H1 (cell line): Measurements from ENCODE around the gene LTBP1. TPM values are rescaled to one million over a fixed set of nuclear protein-coding genes. Genes with fewer than 3 reads are reported as not detected.

Experiments
- CTCF ChIA-PET: fragments of 300-600 bp; sonication (Branson Sonifier 250); formaldehyde crosslinking; loops from one replicate; lab custom pipeline; 2021; ENCODE audit not compliant: partially characterized antibody; lab: Charles Lee
- POLR2A ChIA-PET: fragments of 300-600 bp; sonication (Branson Sonifier 250); formaldehyde crosslinking; loops from one replicate; lab custom pipeline; 2021; ENCODE audit warnings: inconsistent platforms; ENCODE audit not compliant: partially characterized antibody; lab: Charles Lee
- DNase-seq, 2 experiments: peaks; one replicate each; pipeline versions ENCODE4 v3.0.0 to v3.0.0-alpha.2; 2010 to 2022; ENCODE audit warnings: low spot score in 2 of 2, low read depth in 1 of 2, mixed read lengths in 1 of 2
- FAIRE-seq: peaks from 2 replicates; lab custom pipeline; 2011; peaks lifted over from hg19 to GRCh38; lab: Jason Lieb, UNC
- H2AFZ ChIP-seq: 2 replicates; pipeline ENCODE4 v1.8.1; 2012; ENCODE audit warnings: low read length, inconsistent platforms
- H2AK5ac ChIP-seq: 2 replicates; pipeline ENCODE4 v1.6.1; 2013; ENCODE audit warnings: low read depth, low read length
- H2BK120ac ChIP-seq: replicated peaks from 2 replicates; pipeline ENCODE3; 2013; ENCODE audit warnings: low read depth, low read length, inconsistent platforms
- H2BK12ac ChIP-seq: 2 replicates; pipeline ENCODE4 v1.6.1; 2013; ENCODE audit warnings: low read depth, low read length
- H2BK15ac ChIP-seq: 2 replicates; pipeline ENCODE4 v1.6.1; 2013; ENCODE audit warnings: low read length
- H2BK20ac ChIP-seq: 2 replicates; pipeline ENCODE4 v1.6.1; 2013; ENCODE audit warnings: low read length
- H2BK5ac ChIP-seq: 2 replicates; pipeline ENCODE4 v1.6.1; 2013; ENCODE audit warnings: low read depth, low read length
- H3K14ac ChIP-seq: 2 replicates; pipeline ENCODE4 v1.6.1; 2013; ENCODE audit warnings: inconsistent platforms; ENCODE audit not compliant: insufficient read length
- H3K18ac ChIP-seq: 2 replicates; pipeline ENCODE4 v1.6.1; 2013; ENCODE audit warnings: low read length; ENCODE audit errors: extremely low read depth
- H3K23ac ChIP-seq: 2 replicates; pipeline ENCODE4 v1.6.1; 2013; ENCODE audit warnings: inconsistent platforms; ENCODE audit not compliant: insufficient read length
- H3K23me2 ChIP-seq: 2 replicates; pipeline ENCODE4 v1.6.1; 2013; ENCODE audit warnings: low read depth, low read length
- H3K27ac ChIP-seq: 2 replicates; pipeline ENCODE4 v1.6.1; 2011; ENCODE audit warnings: low read depth, low read length, inconsistent platforms
- H3K27me3 ChIP-seq, 4 experiments: replicated peaks in 1 of 4; 1 replicate in 1 of 4; 2 replicates in 3 of 4; pipeline versions ENCODE4 v1.6.1 to v1.8.1; 2011 to 2013; ENCODE audit warnings: low read length in 3 of 4, mild to moderate bottlenecking in 3 of 4, inconsistent platforms in 2 of 4, mixed read lengths in 2 of 4, moderate library complexity in 1 of 4; ENCODE audit not compliant: control insufficient read depth in 3 of 4, insufficient read depth in 3 of 4; ENCODE audit errors: extremely low read depth in 1 of 4
- H3K36me3 ChIP-seq, 4 experiments: 2 replicates each; pipeline versions ENCODE4 v1.6.1 to v1.8.1; 2011 to 2013; ENCODE audit warnings: mild to moderate bottlenecking in 4 of 4, low read length in 3 of 4, moderate library complexity in 2 of 4, control low read depth in 1 of 4, inconsistent platforms in 1 of 4; ENCODE audit not compliant: insufficient read depth in 4 of 4, control insufficient read depth in 2 of 4
- H3K4ac ChIP-seq: replicated peaks from 2 replicates; pipeline ENCODE3; 2013; ENCODE audit warnings: low read length, low read depth, mixed read lengths, inconsistent platforms; ENCODE audit not compliant: insufficient read length
- H3K4me1 ChIP-seq, 4 experiments: replicated peaks in 1 of 4; 1 replicate in 1 of 4; 2 replicates in 3 of 4; pipeline versions ENCODE4 v1.6.1 to v1.8.1; 2011 to 2013; ENCODE audit warnings: low read length in 3 of 4, inconsistent platforms in 2 of 4, mixed read lengths in 1 of 4; ENCODE audit not compliant: insufficient read depth in 4 of 4, control insufficient read depth in 3 of 4
- H3K4me2 ChIP-seq, 2 experiments: 2 replicates each; pipeline versions ENCODE4 v1.6.1 to v1.8.1; 2011 to 2013; ENCODE audit warnings: low read depth in 2 of 2, low read length in 2 of 2, control low read depth in 1 of 2, inconsistent platforms in 1 of 2, mild to moderate bottlenecking in 1 of 2; ENCODE audit not compliant: insufficient read depth in 1 of 2
- H3K4me3 ChIP-seq, 4 experiments: fragments of 200-600, 300-600 bp in 1 of 4; sonication (generic), shearing (Covaris generic), sonication (Bioruptor Twin) in 1 of 4; 2 replicates each; pipeline versions ENCODE4 v1.5.1 to v1.8.1; 2011 to 2016; ENCODE audit warnings: low read length in 4 of 4, low read depth in 3 of 4, control low read depth in 2 of 4, inconsistent platforms in 2 of 4, mild to moderate bottlenecking in 2 of 4, mixed read lengths in 1 of 4, moderate library complexity in 1 of 4; ENCODE audit not compliant: insufficient read depth in 2 of 4; ENCODE audit errors: extremely low read depth in 1 of 4
- H3K56ac ChIP-seq: replicated peaks from 2 replicates; pipeline ENCODE3; 2013; ENCODE audit warnings: low read depth, mild to moderate bottlenecking, mixed read lengths, low read length, inconsistent platforms; ENCODE audit not compliant: insufficient read length
- H3K79me1 ChIP-seq: 2 replicates; pipeline ENCODE4 v1.6.1; 2013; ENCODE audit warnings: low read depth, low read length, control low read depth
- H3K79me2 ChIP-seq, 2 experiments: 2 replicates each; pipeline versions ENCODE4 v1.6.1 to v1.8.1; 2012 to 2013; ENCODE audit warnings: low read length in 2 of 2, mild to moderate bottlenecking in 2 of 2, inconsistent platforms in 1 of 2; ENCODE audit not compliant: insufficient read depth in 2 of 2, control insufficient read depth in 1 of 2
- H3K9ac ChIP-seq, 4 experiments: replicated peaks in 1 of 4; 1 replicate in 1 of 4; 2 replicates in 3 of 4; pipeline versions ENCODE4 v1.6.1 to v1.8.1; 2011 to 2013; ENCODE audit warnings: low read depth in 3 of 4, low read length in 3 of 4, control low read depth in 2 of 4, mild to moderate bottlenecking in 2 of 4, moderate library complexity in 2 of 4, inconsistent platforms in 1 of 4; ENCODE audit errors: extremely low read depth in 1 of 4
- H3K9me3 ChIP-seq, 2 experiments: 2 replicates each; pipeline versions ENCODE4 v1.6.1 to v1.8.1; 2012 to 2013; ENCODE audit warnings: mild to moderate bottlenecking in 2 of 2, moderate library complexity in 2 of 2, control low read depth in 1 of 2, inconsistent platforms in 1 of 2, low read depth in 1 of 2, low read length in 1 of 2, mixed read lengths in 1 of 2; ENCODE audit not compliant: insufficient read depth in 2 of 2
- H4K20me1 ChIP-seq, 2 experiments: replicated peaks in 1 of 2; 2 replicates each; pipeline versions ENCODE3 to v1.8.1; 2011 to 2013; ENCODE audit warnings: inconsistent platforms in 2 of 2, low read length in 2 of 2, mild to moderate bottlenecking in 1 of 2; ENCODE audit not compliant: insufficient read depth in 2 of 2, control insufficient read depth in 1 of 2
- H4K5ac ChIP-seq: 2 replicates; pipeline ENCODE4 v1.6.1; 2013; ENCODE audit warnings: low read length, low read depth, mixed read lengths, inconsistent platforms; ENCODE audit not compliant: insufficient read length
- H4K8ac ChIP-seq: 2 replicates; pipeline ENCODE4 v1.8.0; 2013; ENCODE audit warnings: mild to moderate bottlenecking, moderate library complexity, low read length, inconsistent platforms; ENCODE audit not compliant: insufficient read depth; ENCODE audit errors: extremely low read depth
- H4K91ac ChIP-seq: replicated peaks from 2 replicates; pipeline ENCODE3; 2013; ENCODE audit warnings: low read length, mixed read lengths, inconsistent platforms; ENCODE audit not compliant: insufficient read length
- EZH2 ChIP-seq: fragments of 200-600 bp; sonication (generic); IDR thresholded peaks from 2 replicates; pipeline ENCODE4 v1.7.1; 2012; ENCODE audit warnings: low read depth, mild to moderate bottlenecking, moderate library complexity, low read length, inconsistent platforms; ENCODE audit not compliant: severe bottlenecking
- WGBS, 2 experiments: shearing (Covaris generic) in 1 of 2; methylation state at CpG; one replicate each; pipeline versions ENCODE4 v1.1.6 to v1.1.7; 2013 to 2015; ENCODE audit warnings: low lambda C conversion rate in 2 of 2, mixed read lengths in 2 of 2, inconsistent platforms in 1 of 2, low coverage in 1 of 2, missing lambda C conversion rate in 1 of 2; ENCODE audit not compliant: insufficient replicate concordance in 2 of 2, insufficient coverage in 1 of 2, insufficient read length in 1 of 2; ENCODE audit errors: extremely low coverage in 1 of 2, missing lambda C conversion rate in 1 of 2; 5-methylcytosine and 5-hydroxymethylcytosine counted together
- polyA plus RNA-seq, 7 experiments: library from polyadenylated mRNA; depleted of rRNA in 3 of 7; stranded (reverse) in 5 of 7; unstranded in 2 of 7; fragments of >200 nt in 5 of 7; fragments of 200-250 nt in 2 of 7; gene quantifications; 1 replicate in 5 of 7; 2 replicates in 1 of 7; 4 replicates in 1 of 7; pipeline versions ENCODE4 v1.2.1 to v1.2.3, GENCODE V29; 2011 to 2013; ENCODE audit warnings: missing spikeins in 2 of 7, mixed read lengths in 2 of 7
- total RNA-seq: library from RNA; stranded (reverse); fragmentation: NEBNext Ultra II Directional; extraction: Animal tissue kit (Norgen Biotek cat#: 25700); gene quantifications from 2 replicates; pipeline ENCODE4 v1.2.1, GENCODE V29; 2021

The LTBP1 gene
- total and polyA plus RNA-seq, 2 of the 8 experiments (the other 6 are each of a cell fraction or from before 2014, with no cell fraction given): 15.4 to 24.7 TPM

DNA sequence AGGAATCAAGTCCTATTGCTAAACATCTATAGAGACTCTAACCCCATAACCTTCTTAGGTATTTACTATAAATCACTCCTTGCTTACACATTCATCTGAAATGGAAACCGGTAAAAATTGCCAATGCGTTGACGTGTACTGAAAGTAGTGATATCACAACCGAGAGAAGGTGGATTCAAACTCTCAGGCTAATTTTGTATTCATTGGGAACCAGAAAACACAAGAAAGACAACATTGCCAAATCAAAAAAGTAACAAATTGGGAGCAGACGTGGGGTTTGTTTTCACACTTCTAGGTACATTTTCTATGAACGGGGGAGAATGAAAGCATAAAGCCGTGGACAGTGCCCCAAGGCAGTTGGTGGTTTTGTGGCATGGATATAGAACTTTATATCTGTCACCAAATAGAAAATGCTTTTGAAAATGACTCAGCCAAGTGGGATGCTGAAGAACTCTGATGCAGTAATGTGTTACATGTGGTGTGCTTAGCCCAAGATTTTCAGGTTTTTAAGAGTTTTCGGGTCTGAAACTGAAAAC is 374.6 kb downstream of the LTBP1 start:
- H2BK5ac ChIP-seq: no peak overlapping the region
- no peak overlapping the region for H3K23ac ChIP-seq
- H4K5ac ChIP-seq: no peak overlapping the region
- FAIRE-seq (no peak), DNase-seq (no peak)
- H3K4ac ChIP-seq: no peak overlapping the region
- no peaks in the 10 kb centered on the region for H3K23me2 ChIP-seq
- H3K79me1 ChIP-seq: no peaks in the 10 kb centered on the region
- H2BK120ac ChIP-seq: no peak overlapping the region
- H2BK15ac ChIP-seq: no peak overlapping the region
- ChIA-PET CTCF (no interaction called here), POLR2A (no interaction called here)
- no peak overlapping the region for H3K14ac ChIP-seq
- no peak overlapping the region for H3K27ac ChIP-seq
- 86% methylated on average over 8 of the region's 8 CpGs; no CpG with 5 or more reads in 1 of the 2 experiments for WGBS, 2 experiments
- no peak overlapping the region for H2AFZ ChIP-seq
- no peak overlapping the region for H2AK5ac ChIP-seq
- no peak overlapping the region for H3K18ac ChIP-seq
- no peaks in the 10 kb centered on the region for H3K79me2 ChIP-seq
- no peak overlapping the region for H4K8ac ChIP-seq
- H3K56ac ChIP-seq: no peak overlapping the region
- no peak overlapping the region for H4K91ac ChIP-seq
- H3K9ac ChIP-seq: no peak overlapping the region
- H3K4me2 ChIP-seq: no peak overlapping the region
- no peak overlapping the region for H2BK20ac ChIP-seq
- H3K4me1 ChIP-seq: no peaks in the 10 kb centered on the region
- TF ChIP-seq EZH2: no peak
- no peak overlapping the region for H2BK12ac ChIP-seq
- no peak overlapping the region for H3K4me3 ChIP-seq
- no peaks in the 10 kb centered on the region for H3K9me3 ChIP-seq
- H3K36me3 ChIP-seq: no peaks in the 10 kb centered on the region
- H3K27me3 ChIP-seq: no peaks in the 10 kb centered on the region
- H4K20me1 ChIP-seq: no peaks in the 10 kb centered on the region
